ENCODE data around the gene PTGR1. TPM values are rescaled to one million over a fixed set of nuclear protein-coding genes. Genes with fewer than 3 reads are reported as not detected.

The PTGR1 gene
- total RNA-seq, 1 donor from 2014 or later: 124 TPM

GRCh38 chr9:111542497-111543254, 56.8 kb downstream of the PTGR1 start:
- H3K4me3 ChIP-seq (ENCODE audit: low read depth, low read length): no peak overlapping the region
- TF ChIP-seq, protein P1, sequence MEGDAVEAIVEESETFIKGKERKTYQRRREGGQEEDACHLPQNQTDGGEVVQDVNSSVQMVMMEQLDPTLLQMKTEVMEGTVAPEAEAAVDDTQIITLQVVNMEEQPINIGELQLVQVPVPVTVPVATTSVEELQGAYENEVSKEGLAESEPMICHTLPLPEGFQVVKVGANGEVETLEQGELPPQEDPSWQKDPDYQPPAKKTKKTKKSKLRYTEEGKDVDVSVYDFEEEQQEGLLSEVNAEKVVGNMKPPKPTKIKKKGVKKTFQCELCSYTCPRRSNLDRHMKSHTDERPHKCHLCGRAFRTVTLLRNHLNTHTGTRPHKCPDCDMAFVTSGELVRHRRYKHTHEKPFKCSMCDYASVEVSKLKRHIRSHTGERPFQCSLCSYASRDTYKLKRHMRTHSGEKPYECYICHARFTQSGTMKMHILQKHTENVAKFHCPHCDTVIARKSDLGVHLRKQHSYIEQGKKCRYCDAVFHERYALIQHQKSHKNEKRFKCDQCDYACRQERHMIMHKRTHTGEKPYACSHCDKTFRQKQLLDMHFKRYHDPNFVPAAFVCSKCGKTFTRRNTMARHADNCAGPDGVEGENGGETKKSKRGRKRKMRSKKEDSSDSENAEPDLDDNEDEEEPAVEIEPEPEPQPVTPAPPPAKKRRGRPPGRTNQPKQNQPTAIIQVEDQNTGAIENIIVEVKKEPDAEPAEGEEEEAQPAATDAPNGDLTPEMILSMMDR (conservative IDR thresholded peaks at IDR 0.05; ENCODE audit: low read depth, low read length): no peak

GRCh38 chr9:111533099-111533790, 66.2 kb downstream of the PTGR1 start:
- peak; percentile 48 for DNase-seq (ENCODE audit: low read depth)

More at GRCh38 chr9:111542497-111543254, 56.8 kb downstream of the PTGR1 start:
- no peak for DNase-seq (ENCODE audit: low read depth)

DNA sequence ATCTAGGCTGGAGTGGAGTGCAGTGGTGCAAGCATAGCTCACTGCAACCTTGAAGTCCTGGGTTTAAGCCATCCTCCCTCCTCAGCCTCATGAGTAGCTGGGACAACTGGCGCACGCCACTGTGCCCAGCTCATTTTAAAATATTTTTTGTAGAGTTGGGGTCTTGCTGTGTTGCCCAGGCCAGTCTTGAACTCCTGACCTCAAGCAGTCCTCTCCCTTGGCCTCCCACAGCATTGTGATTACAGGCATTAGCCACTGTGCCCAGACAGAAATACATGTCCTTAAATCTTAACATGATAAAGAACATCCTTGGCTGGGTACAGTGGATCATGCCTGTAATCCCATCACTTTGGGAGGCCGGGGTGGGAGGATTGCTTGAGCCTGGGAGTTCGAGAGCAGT, 67.7 kb downstream of the PTGR1 start:
- no peak overlapping the region for H3K4me3 ChIP-seq (ENCODE audit: low read depth, low read length)
- TF ChIP-seq, protein P1 (conservative IDR thresholded peaks at IDR 0.05; ENCODE audit: low read depth, low read length): no peak
- no peak for DNase-seq (ENCODE audit: low read depth)

More at GRCh38 chr9:111533099-111533790, 66.2 kb downstream of the PTGR1 start:
- H3K4me3 ChIP-seq (ENCODE audit: low read depth, low read length): no peak overlapping the region
- TF ChIP-seq, protein P1 (conservative IDR thresholded peaks at IDR 0.05; ENCODE audit: low read depth, low read length): no peak

GRCh38 chr9:111529787-111530186, 69.7 kb downstream of the PTGR1 start:
- H3K4me3 ChIP-seq (ENCODE audit: low read depth, low read length): no peak overlapping the region
- TF ChIP-seq, protein P1 (conservative IDR thresholded peaks at IDR 0.05; ENCODE audit: low read depth, low read length): no peak
- DNase-seq (ENCODE audit: low read depth): no peak

DNA sequence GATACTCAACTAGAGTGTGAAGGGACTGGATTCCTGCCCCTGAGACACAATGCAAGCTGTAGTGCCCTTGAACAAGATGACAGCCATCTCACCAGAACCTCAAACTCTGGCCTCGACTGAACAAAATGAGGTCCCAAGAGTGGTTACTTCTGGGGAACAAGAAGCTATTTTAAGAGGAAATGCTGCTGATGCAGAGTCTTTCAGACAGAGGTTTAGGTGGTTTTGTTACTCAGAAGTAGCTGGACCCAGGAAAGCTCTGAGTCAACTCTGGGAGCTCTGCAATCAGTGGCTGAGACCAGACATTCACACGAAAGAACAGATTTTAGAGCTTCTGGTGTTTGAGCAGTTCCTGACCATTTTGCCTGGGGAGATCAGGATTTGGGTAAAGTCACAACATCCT, 72.1 kb downstream of the PTGR1 start:
- DNase-seq (ENCODE audit: low read depth): no peak
- TF ChIP-seq, protein P1 (conservative IDR thresholded peaks at IDR 0.05; ENCODE audit: low read depth, low read length): no peak
- no peak overlapping the region for H3K4me3 ChIP-seq (ENCODE audit: low read depth, low read length)

DNA sequence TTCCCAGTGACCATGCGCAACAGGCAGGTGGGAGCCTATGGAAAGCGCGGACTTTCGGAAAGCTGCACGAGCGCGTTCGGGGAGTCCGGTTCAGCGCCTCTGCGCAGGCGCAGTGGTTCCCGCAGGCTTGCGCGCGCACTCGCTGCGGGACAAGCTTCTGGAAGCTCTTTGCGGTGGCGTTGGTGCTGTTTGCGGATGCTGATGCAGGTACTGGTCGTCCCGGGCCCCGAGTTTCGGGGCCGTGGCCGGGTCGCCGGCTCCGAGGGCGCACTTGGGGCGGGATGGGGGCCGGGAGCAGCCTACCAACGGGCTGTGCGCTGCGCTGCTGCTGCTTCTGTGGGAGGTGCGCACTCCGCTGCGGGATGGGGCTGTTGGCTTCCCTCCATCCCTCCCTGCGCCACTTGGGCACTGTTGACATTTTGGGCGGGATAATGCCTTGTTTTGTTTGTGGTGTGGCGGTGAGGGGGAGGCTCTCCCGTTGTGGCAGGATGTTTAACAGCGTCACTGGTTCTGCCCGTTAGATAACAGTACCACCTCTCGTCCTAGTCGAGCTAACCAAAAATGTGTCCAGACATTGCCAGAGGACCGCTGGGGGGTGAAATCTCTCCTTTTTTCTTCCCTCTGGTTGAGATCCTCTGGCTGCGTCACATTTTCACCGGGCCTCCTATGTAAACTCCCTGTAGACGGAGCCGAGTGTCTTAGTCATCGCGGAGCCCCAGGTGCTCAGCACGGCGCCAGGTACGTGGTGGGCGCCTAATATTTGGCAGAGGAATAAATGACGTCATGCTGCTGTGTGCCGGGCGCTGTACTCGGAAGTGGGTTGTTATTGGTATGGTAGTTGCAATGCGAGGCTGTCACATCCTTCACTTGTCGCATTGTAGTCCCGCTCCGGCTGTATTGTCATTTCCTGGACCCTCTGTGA, 74.1 kb downstream of the PTGR1 start, which contains the start of gene ZNF483:
Gene ZNF483, plus strand, starts transcription at position 124 of the 922 bp plus-strand sequence. CDS start 2,217 bp downstream, outside the sequence.
- no peak for DNase-seq (ENCODE audit: low read depth)
- H3K4me3 ChIP-seq (ENCODE audit: low read depth, low read length): peak within 1 kb of the TSS; percentile 74
- TF ChIP-seq, protein P1 (conservative IDR thresholded peaks at IDR 0.05; ENCODE audit: low read depth, low read length): no peak

Data from epithelial cell of proximal tubule (primary cell).